IPS DF 6.9 (cell line): ENCODE measurements around the gene DDX49.

ENCODE experiments used
- DNase-seq: peaks from one replicate; pipeline ENCODE4 v3.0.0-alpha.2; 2013; ENCODE audit warnings: low read depth, low spot score
- H3K27ac ChIP-seq: one replicate; pipeline ENCODE4 v1.5.1; 2013; ENCODE audit warnings: low read length, control low read depth
- H3K27me3 ChIP-seq: 2 replicates; pipeline ENCODE4 v1.6.1; 2013; ENCODE audit warnings: mild to moderate bottlenecking, low read length; ENCODE audit not compliant: control insufficient read depth, insufficient read depth
- H3K36me3 ChIP-seq: 2 replicates; pipeline ENCODE4 v1.6.1; 2013; ENCODE audit warnings: low read length; ENCODE audit not compliant: control insufficient read depth, insufficient read depth
- H3K4me1 ChIP-seq: 2 replicates; pipeline ENCODE4 v1.6.1; 2013; ENCODE audit warnings: low read length; ENCODE audit not compliant: control insufficient read depth, insufficient read depth
- H3K4me3 ChIP-seq: 2 replicates; pipeline ENCODE4 v1.5.1; 2013; ENCODE audit warnings: mild to moderate bottlenecking, low read length
- H3K9me3 ChIP-seq: 2 replicates; pipeline ENCODE4 v1.6.1; 2013; ENCODE audit warnings: low read length, inconsistent platforms; ENCODE audit not compliant: control insufficient read depth, insufficient read depth
- whole genome bisulfite sequencing: extraction: QIAGEN DNeasy Blood & Tissue Kit; methylation state at CpG from one replicate; pipeline ENCODE4 v1.1.7; 2013; ENCODE audit warnings: mixed read lengths, missing lambda C conversion rate; ENCODE audit not compliant: insufficient read length, insufficient coverage; 5-methylcytosine and 5-hydroxymethylcytosine counted together

Gene DDX49

GRCh38 chr19:18881491-18881890, 38.0 kb upstream of the DDX49 start:
- Histone ChIP-seq H3K27me3 (no peaks in the 10 kb centered on the region), H3K4me3 (no peak overlapping the region), H3K4me1 (no peaks in the 10 kb centered on the region), H3K36me3 (peaks cover 5% of the 10 kb centered on the region), H3K9me3 (no peaks in the 10 kb centered on the region), H3K27ac (no peak overlapping the region)
- no peak for DNase-seq
- no CpG with 5 or more reads among the region's 7 CpGs for WGBS

- H3K36me3 ChIP-seq = peaks cover 6% of the 10 kb centered on the region
- H3K4me1 ChIP-seq = no peaks in the 10 kb centered on the region
- no peak for DNase-seq
- no CpG with 5 or more reads among the region's 30 CpGs for WGBS
- no peaks in the 10 kb centered on the region for H3K27me3 ChIP-seq
- H3K27ac ChIP-seq = no peak overlapping the region
- H3K4me3 ChIP-seq = no peak overlapping the region
- H3K9me3 ChIP-seq = no peaks in the 10 kb centered on the region
Measured at GRCh38 chr19:18883526-18884304, 35.8 kb upstream of the DDX49 start.

- no peak for DNase-seq
- Histone ChIP-seq H3K4me1 (no peaks in the 10 kb centered on the region), H3K4me3 (no peak overlapping the region), H3K27me3 (no peaks in the 10 kb centered on the region), H3K27ac (no peak overlapping the region), H3K36me3 (0 out of 2 replicates have a peak, but pooled peaks cover 3% of the 10 kb centered on the region), H3K9me3 (no peaks in the 10 kb centered on the region)
- WGBS = no CpG with 5 or more reads among the region's 4 CpGs
Measured at GRCh38 chr19:18886972-18887371, 32.5 kb upstream of the DDX49 start.

- H3K27ac ChIP-seq = no peak overlapping the region
- peaks cover 2% of the 10 kb centered on the region for H3K4me1 ChIP-seq
- H3K36me3 ChIP-seq = 0 out of 2 replicates have a peak, but pooled peaks cover 3% of the 10 kb centered on the region
- no peaks in the 10 kb centered on the region for H3K9me3 ChIP-seq
- H3K4me3 ChIP-seq = no peak overlapping the region
- WGBS = no CpG with 5 or more reads among the region's 10 CpGs
- DNase-seq = no peak
- H3K27me3 ChIP-seq = no peaks in the 10 kb centered on the region
Measured at GRCh38 chr19:18889949-18890745, 29.4 kb upstream of the DDX49 start.

GRCh38 chr19:18893587-18894253, 25.8 kb upstream of the DDX49 start:
- Histone ChIP-seq H3K9me3 (no peaks in the 10 kb centered on the region), H3K4me3 (no peak overlapping the region), H3K4me1 (peaks cover 2% of the 10 kb centered on the region), H3K36me3 (no peaks in the 10 kb centered on the region), H3K27ac (no peak overlapping the region), H3K27me3 (no peaks in the 10 kb centered on the region)
- DNase-seq = no peak
- WGBS = no CpG with 5 or more reads among the region's 18 CpGs

GRCh38 chr19:18894254-18895037, 25.1 kb upstream of the DDX49 start:
- no peaks in the 10 kb centered on the region for H3K27me3 ChIP-seq
- no peaks in the 10 kb centered on the region for H3K36me3 ChIP-seq
- no peak overlapping the region for H3K27ac ChIP-seq
- no peak for DNase-seq
- no peaks in the 10 kb centered on the region for H3K9me3 ChIP-seq
- H3K4me3 ChIP-seq = peak overlapping the region; percentile 64; the same call in 1 of the 2 replicates
- WGBS = no CpG with 5 or more reads among the region's 28 CpGs
- H3K4me1 ChIP-seq = peaks cover 2% of the 10 kb centered on the region

GRCh38 chr19:18895038-18895823, 24.3 kb upstream of the DDX49 start:
- no CpG with 5 or more reads among the region's 72 CpGs for WGBS
- Histone ChIP-seq H3K4me1 (peaks cover 2% of the 10 kb centered on the region), H3K36me3 (no peaks in the 10 kb centered on the region), H3K27ac (no peak overlapping the region), H3K4me3 (peak overlapping the region; percentile 64), H3K9me3 (no peaks in the 10 kb centered on the region), H3K27me3 (no peaks in the 10 kb centered on the region)
- DNase-seq = no peak

GRCh38 chr19:18895824-18896341, 23.6 kb upstream of the DDX49 start, which contains the start of gene CERS1:
TSS of gene CERS1 (minus strand) at chr19:18896158. CDS start at chr19:18896072, 86 bp downstream.
- no peaks in the 10 kb centered on the region for H3K9me3 ChIP-seq
- no peaks in the 10 kb centered on the region for H3K27me3 ChIP-seq
- no peak within 1 kb of the TSS for H3K27ac ChIP-seq
- peaks cover 2% of the 10 kb centered on the region for H3K4me1 ChIP-seq
- no peak for DNase-seq
- no CpG with 5 or more reads among the region's 89 CpGs for WGBS
- no peaks in the 10 kb centered on the region for H3K36me3 ChIP-seq
- H3K4me3 ChIP-seq = peak within 1 kb of the TSS; percentile 64

GRCh38 chr19:18896421-18896841, 23.1 kb upstream of the DDX49 start:
- Histone ChIP-seq H3K36me3 (no peaks in the 10 kb centered on the region), H3K27me3 (no peaks in the 10 kb centered on the region), H3K9me3 (no peaks in the 10 kb centered on the region), H3K4me3 (peak overlapping the region; percentile 64; the same call in 1 of the 2 replicates), H3K27ac (no peak overlapping the region), H3K4me1 (peaks cover 2% of the 10 kb centered on the region)
- no peak for DNase-seq
- no CpG with 5 or more reads among the region's 33 CpGs for WGBS
